Thoracic aorta (tissue), 2 donors: ENCODE results near the gene SLC30A5. TPM values are rescaled to one million over a fixed set of nuclear protein-coding genes. Genes with fewer than 3 reads are reported as not detected.
"Not testable (repeated sequence)": the region's sequence is repeated elsewhere in the genome, so short reads cannot be mapped to it uniquely, and the experiment has no call there.

Experiments
- ATAC-seq: fragments of 150-250 bp; one replicate; pipeline ENCODE4 v1.8.0; 2017; ENCODE audit warnings: low read depth; ENCODE audit not compliant: insufficient number of reproducible peaks, low FRiP score
- DNase-seq: peaks from one replicate; pipeline ENCODE4 v3.0.0-alpha.2; 2020; ENCODE audit warnings: low spot score
- H3K27ac ChIP-seq, 2 donors: fragments of 200-600 bp; sonication (generic); 1 replicate in 1 of 2; 2 replicates in 1 of 2; pipeline ENCODE4 v1.5.1; 2016; ENCODE audit warnings: mild to moderate bottlenecking in 2 of 2, moderate library complexity in 2 of 2
- H3K27me3 ChIP-seq: fragments of 200-600 bp; sonication (generic); replicated peaks from 2 replicates; pipeline ENCODE4 v1.6.0; 2016; ENCODE audit warnings: mild to moderate bottlenecking; ENCODE audit not compliant: insufficient read depth
- H3K36me3 ChIP-seq: fragments of 200-600 bp; sonication (generic); one replicate; pipeline ENCODE4 v1.5.1; 2016
- H3K4me1 ChIP-seq, 2 donors: fragments of 200-600 bp; sonication (generic); 1 replicate in 1 of 2; 2 replicates in 1 of 2; pipeline versions ENCODE4 v1.5.1 to v1.6.0; 2016; ENCODE audit warnings: low read depth in 2 of 2, mild to moderate bottlenecking in 1 of 2; ENCODE audit not compliant: control insufficient read depth in 1 of 2
- H3K4me3 ChIP-seq: fragments of 200-600 bp; sonication (generic); 2 replicates; pipeline ENCODE4 v1.5.1; 2016; ENCODE audit warnings: mild to moderate bottlenecking
- H3K9me3 ChIP-seq: fragments of 200-600 bp; sonication (generic); 2 replicates; pipeline ENCODE4 v1.5.1; 2016
- CTCF ChIP-seq: fragments of 200-600 bp; sonication (generic); IDR thresholded peaks from one replicate; pipeline ENCODE4 v1.5.1; 2019; ENCODE audit warnings: antibody characterized with exemption
- total RNA-seq, 2 donors: library from RNA; depleted of rRNA; stranded (reverse); fragments of >200 nt; gene quantifications; one replicate each; pipeline versions ENCODE4 v1.1.0 to v1.2.3, GENCODE V29; 2016

Gene SLC30A5
- total RNA-seq, 2 donors from 2014 or later, result 42.8 to 64.3 TPM

- H3K27me3 ChIP-seq, result no peaks in the 10 kb centered on the region
- no peak overlapping the region for H3K4me3 ChIP-seq
- H3K4me1 ChIP-seq, result no peaks in the 10 kb centered on the region
- H3K9me3 ChIP-seq, result no peaks in the 10 kb centered on the region
- ATAC-seq (no peak), DNase-seq (no peak)
- no peak overlapping the region for H3K27ac ChIP-seq
- peaks cover 4% of the 10 kb centered on the region for H3K36me3 ChIP-seq
- no peak for TF ChIP-seq CTCF
These were observed 44.0 kb downstream of the SLC30A5 start for GRCh38 chr5:69137807-69138206.

- Histone ChIP-seq H3K4me3 (no peak overlapping the region), H3K9me3 (no peaks in the 10 kb centered on the region), H3K36me3 (no peaks in the 10 kb centered on the region), H3K27ac (no peak overlapping the region), H3K4me1 (no peaks in the 10 kb centered on the region), H3K27me3 (no peaks in the 10 kb centered on the region)
- TF ChIP-seq CTCF, result no peak
- no peak for DNase-seq
- ATAC-seq, result no peak
These were observed 45.0 kb downstream of the SLC30A5 start for GRCh38 chr5:69138766-69139165.

GRCh38 chr5:69140239-69140638, 46.4 kb downstream of the SLC30A5 start:
- not testable (repeated sequence) for H3K4me1 ChIP-seq

GRCh38 chr5:69140827-69141226, 47.0 kb downstream of the SLC30A5 start:
- no peak overlapping the region for H3K4me3 ChIP-seq
- H3K4me1 ChIP-seq, result no peaks in the 10 kb centered on the region
- H3K27me3 ChIP-seq, result no peaks in the 10 kb centered on the region
- no peak overlapping the region for H3K27ac ChIP-seq
- no peaks in the 10 kb centered on the region for H3K36me3 ChIP-seq
- TF ChIP-seq CTCF, result no peak
- ATAC-seq (no peak), DNase-seq (no peak)
- H3K9me3 ChIP-seq, result no peaks in the 10 kb centered on the region

More at GRCh38 chr5:69140239-69140638, 46.4 kb downstream of the SLC30A5 start:
- not testable (repeated sequence) for H3K27me3 ChIP-seq, H3K4me3 ChIP-seq, H3K9me3 ChIP-seq, DNase-seq, H3K36me3 ChIP-seq, ATAC-seq, H3K27ac ChIP-seq

- not testable (repeated sequence) for H3K4me1 ChIP-seq, H3K9me3 ChIP-seq, H3K4me3 ChIP-seq, ATAC-seq, H3K27me3 ChIP-seq, DNase-seq, H3K36me3 ChIP-seq, H3K27ac ChIP-seq
These were observed 54.8 kb downstream of the SLC30A5 start for GRCh38 chr5:69148576-69148975.

- Histone ChIP-seq H3K9me3 (no peaks in the 10 kb centered on the region), H3K27me3 (no peaks in the 10 kb centered on the region), H3K4me1 (no peaks in the 10 kb centered on the region), H3K4me3 (no peak overlapping the region), H3K27ac (no peak overlapping the region), H3K36me3 (no peaks in the 10 kb centered on the region)
- TF ChIP-seq CTCF, result no peak
- ATAC-seq (no peak), DNase-seq (no peak)
These were observed 55.3 kb downstream of the SLC30A5 start for GRCh38 chr5:69148981-69149675.
